Activated CD4-positive, alpha-beta T cell treated with anti-CD3 and anti-CD28 coated beads for 4 hours (primary cell): ENCODE data around the gene RNF19B.

ENCODE experiments used
- DNase-seq, 2 donors: peaks; one replicate each; pipeline ENCODE4 v3.0.0-alpha.2; 2020

RNF19B gene

DNA sequence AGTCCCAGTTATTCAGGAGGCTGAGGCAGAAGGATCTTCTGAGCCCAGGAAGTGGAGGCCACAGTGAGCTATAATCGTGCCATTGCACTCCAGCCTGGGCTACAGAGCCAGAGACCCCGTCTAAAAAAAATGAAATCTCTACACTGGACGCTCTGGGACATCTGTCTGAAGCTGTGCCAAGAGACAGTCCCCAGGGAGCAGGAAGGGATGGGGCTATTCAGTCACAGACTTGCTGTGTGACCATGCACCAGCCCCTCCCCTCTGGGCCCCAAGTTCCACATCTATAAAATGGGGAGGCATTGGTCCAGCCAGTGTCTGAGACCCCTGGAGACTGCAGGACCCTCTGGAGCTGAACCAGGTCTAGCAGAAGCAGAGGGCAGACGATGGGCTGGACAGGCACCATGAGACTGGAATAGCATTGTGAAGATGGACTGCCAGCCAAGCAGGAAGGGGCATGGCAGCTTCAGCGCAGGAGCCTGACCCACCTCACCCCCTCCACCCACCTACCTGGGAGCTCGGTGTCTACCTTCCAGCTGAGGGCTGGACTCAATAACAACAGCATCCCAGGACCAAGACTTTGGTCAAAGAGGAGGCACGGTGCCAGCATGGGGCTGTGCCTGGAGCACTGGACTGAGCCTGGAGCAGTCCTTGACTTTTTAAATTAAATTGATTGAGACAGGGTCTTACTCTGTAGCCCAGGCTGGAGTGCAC, 64.9 kb downstream of the RNF19B start:
- DNase-seq, result no peak

DNA sequence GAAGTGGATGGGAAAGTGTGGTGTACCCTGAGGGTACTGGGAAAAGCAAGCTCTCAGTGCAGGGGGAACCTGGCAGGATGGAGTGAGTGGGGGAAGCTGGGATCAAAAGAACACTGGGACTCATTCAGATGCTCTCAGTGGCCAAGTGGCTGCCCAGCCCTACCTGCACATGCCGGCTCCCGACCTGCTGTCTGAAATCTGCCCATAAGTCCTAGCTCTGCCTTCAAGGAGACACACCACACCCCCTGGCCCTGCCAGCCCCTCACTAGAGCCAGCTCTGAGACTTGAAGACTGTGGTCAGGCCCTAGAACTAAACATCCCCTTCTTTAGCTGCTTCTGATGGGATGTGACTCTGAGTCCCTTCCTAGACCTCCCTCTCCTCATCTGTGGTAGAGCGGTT, 65.7 kb downstream of the RNF19B start:
- DNase-seq, result no peak

DNA sequence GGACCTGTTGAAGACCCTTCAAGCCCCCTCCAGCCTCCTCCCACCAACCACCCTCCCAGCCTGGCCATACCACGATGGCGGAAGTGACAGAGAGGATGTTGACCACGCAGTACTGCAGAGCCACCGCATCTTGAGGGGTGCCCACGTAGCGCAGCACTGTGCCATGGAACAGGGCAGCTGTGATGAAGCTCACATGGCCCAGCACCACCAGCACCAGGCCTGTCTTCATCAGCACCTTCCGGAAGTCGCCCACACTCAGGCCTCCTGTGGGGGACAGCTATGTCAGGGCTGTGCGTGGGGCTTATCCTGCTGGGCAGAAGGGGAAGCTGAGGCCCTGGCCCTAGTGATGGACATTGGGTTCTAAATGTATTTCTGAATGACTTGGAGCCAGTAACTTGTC, 66.6 kb downstream of the RNF19B start:
- DNase-seq, result no peak

DNA sequence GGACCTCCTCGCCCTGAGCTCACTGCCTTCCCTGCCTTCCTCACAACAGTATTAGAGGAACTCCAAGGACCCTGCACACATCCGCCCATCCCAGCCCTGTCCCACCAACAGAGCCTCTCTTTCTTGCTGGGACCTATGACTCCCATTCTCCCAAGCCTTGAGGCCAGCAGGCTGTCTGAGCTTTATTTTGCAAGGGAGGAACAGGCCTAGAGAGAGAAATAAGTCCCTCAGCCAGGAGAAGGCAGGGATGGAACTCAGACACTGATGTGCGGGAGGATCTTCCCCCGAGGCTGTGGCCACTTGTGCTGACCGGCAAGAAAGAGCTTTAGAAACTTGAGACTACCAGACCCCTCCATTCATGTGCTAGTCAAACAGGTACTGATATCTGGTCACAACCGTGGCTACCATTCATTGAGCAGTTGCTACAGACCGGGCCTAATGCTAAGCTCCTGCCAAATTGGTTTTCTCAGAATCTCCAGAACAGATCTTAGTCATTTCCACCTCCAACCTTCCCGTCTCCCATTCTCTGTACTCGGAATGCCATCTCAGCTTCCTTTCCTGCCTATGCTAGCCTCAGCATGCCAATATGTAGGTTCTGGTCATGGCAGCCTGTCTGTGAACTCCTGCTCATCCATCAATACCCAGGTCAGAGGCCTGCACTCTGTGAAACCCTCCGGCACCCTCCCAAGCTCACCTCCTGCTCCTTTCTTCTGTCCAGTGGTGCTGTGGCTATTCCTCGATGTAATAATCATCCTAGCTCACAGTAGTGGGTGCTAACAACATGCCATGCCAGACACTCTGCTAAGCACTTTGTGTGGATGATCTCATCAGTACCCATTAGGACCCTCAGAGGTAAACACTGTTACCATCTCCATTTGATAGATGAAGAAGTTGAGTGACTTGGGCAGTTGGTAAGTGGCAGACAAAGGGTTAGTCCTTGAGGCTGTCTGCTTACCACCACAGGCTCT, 67.2 kb downstream of the RNF19B start:
- DNase-seq, result no peak

DNA sequence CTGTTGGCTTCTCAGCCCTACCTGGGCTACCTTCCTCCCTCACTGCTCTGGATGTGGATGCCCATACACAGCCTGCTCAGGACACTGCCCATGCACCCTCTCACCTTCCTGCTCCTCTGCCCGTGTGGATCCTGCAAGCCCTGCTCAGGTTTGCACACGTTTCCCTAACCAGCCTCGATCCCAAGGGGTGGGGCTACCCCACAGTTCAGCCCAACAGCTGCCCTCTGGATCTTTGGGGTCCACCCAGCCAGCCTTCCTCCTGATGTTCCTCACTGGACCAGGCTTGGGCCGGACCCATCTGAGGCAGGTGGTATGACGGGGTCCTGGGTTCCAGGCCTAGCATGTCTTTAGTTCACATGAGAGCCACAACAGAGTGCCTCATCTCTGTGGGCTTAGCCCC, 68.2 kb downstream of the RNF19B start:
- DNase-seq, result no peak

DNA sequence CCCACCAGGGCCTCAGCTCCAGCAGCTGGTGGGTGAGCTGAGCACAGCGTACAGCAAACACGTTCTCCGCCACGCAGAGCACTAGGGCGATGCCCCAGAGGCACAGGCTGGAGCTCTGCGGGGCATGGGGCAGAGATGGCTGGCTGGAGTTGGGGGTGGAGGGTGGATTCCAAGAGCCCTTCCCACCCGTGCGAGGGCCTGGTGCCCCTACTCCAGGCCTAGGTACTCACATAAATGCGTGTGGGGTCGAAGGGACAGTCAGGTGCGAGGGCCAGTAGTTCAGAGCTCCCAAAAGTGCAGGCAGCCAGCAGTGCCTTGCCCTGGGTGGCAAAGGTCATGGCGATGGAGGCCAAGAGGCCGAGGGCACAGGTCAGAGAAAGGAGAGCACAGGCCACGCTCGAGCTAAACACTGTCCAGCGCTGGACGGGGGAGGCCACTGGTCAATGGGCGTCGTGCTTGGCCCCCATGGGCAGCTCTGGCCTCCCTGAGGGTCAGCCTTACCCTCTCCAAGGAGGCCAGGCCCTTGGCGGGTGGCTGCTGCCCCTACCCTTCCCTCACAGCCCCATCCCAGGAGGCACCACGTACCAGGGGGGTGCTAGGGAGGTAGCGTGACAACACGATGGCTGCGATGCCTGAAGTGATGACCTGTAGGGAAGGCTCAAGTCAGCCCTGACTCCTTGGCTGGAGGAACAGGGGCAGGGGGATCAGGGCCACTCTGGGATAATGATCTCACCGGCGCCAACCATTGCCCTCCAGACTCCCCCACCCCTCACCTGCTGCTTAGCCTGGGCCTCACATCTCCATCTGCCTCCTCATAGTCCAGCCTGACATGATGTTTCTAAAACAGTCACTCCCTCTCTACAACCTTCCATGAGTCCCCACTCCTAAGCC, 69.0 kb downstream of the RNF19B start:
- no peak for DNase-seq

DNA sequence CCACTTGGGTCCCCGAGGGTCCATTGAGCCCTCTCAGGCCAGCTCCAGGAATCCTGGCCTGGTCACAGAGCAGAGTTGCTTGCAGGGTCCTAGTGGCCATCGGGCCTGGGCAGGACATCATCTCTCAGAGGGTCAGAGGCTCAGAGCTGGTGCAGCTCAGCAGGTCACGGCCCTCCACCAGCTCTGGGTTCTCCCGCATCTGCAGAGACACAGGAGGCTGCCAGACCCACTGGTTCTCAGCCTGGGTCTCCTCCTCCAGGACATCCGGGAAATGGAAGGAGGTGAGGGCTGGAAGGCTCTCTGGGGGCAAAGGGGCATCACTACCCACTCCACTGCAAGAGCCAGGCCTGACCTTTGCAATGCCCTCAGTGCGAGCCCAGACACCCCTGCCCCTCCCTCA, 69.9 kb downstream of the RNF19B start:
- DNase-seq, result no peak

DNA sequence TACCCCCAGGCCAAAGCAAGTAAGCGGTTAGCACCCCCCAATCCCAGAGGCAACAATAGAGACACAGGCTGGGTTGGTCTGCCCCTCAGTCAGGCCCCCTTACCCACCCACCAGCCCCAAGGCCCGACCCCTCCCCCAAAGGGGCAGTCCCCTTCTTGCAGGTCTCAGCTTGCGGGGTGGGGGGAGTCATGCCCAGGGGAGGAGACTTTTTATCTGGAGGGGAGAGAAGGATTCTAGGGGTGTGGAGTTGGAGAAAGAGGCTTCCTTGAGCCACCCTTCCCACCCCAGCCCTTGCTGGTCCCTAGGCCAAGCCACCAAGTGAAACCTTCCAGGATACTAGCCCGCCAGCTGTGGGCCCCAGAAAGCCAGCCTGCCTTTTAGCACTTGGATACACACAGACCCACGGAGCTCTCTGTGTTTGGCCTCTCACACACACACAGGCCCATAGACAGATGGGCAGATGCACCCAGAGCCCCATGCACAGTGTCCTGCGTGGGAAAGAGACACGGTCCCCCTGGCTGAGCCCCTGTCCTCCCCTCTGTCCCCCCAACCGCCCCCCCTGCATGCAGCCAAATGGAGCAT, 70.5 kb downstream of the RNF19B start:
- no peak for DNase-seq

DNA sequence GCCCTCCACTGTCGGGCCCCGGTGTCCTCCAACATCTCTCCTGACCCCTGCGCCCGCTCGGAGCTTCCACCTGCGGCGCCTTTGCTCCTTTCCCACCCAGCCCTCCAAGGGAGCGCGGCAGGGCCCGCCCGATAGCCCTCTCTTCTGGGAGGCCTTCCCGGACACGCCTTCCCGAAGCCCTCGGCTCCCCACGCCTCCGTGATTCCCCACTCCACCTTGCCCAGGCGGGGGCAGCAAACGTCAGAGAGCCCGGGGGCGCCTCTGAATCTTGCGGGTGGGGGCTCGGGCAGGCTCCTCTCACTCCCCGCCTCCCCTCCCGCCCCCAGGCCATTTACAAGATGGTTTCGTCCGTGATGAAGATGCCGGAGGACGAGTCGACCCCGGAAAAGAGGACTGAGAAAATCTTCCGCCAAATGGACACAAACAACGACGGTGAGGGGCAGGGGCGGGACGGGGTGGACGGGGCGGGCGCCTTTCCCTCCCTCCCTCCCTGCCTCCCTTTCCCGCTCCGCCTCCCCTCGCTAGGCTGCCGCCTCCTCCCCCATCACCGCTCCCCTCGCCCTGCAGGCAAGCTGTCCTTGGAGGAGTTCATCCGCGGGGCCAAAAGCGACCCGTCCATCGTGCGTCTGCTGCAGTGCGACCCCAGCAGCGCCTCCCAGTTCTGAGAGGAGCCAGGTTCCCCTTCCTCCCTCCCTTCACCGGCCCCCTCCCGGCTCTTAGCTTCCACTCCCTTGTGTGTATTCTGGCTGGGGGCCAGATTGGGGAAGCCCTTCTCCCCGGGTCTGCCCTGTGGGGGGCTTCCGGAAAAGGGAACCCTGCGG, 71.2 kb downstream of the RNF19B start:
- DNase-seq, result peak in 1 of 2 donors; percentile 20

DNA sequence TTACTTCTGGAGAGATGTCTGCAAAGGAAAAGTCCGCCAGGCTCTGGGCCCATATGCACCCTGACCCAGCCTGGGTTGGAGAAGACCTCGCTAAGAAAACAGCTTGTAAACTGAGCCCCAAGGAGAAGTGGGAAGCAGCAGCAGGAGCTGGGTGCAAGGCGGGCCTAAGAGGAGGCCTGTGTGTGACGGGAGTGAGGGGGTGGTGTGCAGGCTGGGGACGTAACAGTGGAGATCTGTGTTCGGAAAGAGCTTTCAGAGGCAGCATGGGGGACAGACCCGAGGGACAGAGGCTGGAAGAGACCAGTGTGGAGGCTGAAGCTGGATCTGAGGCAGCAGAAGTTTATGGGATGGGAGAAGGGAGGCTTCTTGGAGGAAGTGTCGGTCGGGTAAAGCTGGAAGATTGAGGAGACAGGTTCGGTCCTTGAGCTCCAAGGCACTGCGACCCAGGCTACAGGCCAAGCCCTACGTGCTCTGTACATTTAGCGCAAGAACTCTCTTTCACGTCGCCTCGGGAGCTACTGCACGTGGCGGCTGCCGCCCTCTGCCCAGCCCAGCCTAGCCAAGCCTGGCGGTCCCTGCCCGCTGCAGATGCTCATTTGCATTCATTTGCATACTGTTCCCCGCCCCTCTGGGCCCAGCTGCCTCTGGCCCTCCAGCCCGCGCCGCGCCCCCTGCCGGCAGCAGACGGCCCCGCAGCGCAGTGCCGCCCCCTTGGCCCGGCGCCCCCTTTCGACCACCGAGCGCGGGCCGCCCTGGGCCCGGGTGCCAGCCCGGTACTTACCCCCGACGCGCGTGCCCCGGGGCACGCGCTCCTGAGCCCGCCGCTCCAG, 72.0 kb downstream of the RNF19B start:
- DNase-seq, result no peak

DNA sequence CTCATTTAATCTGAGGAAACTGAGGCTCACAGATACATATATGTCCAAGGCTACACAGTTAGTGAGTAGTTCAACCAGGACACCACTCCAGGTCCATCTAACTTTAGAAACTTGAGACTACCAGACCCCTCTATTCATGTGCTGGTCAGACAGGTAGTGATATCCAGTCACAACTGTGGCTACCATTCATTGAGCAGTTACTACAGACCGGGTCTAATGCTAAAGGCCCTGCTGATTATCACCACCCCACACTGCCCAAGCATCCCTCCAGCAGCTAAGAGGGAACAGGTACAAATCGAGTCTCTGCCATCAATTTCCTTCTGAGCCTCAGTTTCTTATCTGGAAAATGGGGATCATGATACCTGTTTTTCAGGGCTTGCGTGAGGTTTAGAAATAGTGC, 73.0 kb downstream of the RNF19B start:
- no peak for DNase-seq

DNA sequence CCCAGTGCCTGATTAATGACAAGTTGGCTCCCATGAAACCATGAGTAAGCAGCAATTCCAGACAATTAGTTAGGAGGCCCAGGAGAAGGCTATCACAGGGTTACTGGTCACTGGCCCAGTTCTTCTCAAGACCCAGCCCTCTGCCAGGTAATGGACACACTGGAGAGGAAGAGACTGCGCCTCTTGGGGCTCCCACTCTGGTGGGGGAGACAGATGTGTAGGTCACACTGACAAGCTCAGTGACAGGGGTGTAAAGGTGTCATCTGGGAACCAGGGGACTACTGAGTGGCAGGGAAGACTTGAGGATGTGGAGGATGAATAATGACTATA, 73.4 kb downstream of the RNF19B start:
- DNase-seq, result no peak

DNA sequence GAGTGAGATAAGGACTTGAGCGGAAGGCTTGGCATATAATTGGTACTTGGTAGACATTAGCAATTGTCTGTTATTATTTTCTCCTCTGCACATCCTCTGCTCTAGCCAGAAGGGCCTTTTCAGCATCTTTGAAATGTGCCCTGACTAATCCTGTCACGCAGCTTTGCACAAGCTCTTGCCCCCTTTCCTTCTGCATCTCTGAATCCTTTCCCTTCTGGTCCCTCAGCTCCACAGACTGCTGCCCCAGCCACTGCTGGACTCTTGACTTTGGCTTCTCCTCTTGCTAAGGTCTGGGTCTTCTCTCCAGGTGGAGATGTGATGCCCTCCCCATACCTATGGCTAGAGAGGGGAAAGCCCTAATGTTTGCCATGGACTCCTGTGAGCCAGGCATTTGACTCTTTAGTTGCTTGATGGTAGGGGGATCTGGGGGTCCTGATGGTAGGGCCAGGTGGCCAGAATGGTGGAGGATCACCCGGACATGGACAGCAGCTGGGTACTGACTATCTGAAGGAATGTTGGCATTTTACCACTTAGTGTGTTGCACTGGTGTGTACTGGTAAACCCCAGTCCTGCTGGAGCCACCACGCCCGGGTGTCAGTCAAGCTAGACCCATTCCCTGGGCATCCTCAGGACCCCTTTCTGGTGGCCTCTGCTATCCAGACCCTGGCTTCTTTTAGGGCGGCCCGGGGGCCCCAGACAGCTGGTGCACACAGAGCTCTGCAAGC, 73.9 kb downstream of the RNF19B start:
- DNase-seq, result no peak

DNA sequence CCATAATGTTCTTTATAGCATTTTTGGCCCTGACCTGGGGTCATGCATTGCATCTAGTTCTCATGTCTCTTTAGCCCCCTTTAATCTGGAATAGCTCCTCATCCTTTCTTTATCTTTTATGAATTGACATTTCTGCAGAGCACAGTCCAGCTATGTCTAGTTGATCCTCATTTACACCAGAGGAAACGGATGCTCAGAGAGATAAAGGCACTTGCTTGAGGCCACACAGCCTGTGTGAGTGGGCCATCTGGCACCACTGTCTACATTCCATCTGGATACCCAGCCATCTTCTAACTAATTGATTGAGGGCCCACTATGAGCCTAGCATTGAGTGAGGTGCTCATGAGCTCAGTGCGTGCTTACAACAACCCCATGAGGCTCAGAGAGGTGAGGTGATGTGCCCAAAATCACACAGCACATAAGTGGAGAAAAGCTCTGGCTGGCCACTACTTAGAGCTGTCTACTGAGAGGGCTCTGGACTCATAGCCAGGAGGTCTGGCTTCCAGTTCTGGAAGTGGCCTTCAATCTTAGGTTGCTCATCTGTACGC, 74.8 kb downstream of the RNF19B start:
- DNase-seq, result no peak

DNA sequence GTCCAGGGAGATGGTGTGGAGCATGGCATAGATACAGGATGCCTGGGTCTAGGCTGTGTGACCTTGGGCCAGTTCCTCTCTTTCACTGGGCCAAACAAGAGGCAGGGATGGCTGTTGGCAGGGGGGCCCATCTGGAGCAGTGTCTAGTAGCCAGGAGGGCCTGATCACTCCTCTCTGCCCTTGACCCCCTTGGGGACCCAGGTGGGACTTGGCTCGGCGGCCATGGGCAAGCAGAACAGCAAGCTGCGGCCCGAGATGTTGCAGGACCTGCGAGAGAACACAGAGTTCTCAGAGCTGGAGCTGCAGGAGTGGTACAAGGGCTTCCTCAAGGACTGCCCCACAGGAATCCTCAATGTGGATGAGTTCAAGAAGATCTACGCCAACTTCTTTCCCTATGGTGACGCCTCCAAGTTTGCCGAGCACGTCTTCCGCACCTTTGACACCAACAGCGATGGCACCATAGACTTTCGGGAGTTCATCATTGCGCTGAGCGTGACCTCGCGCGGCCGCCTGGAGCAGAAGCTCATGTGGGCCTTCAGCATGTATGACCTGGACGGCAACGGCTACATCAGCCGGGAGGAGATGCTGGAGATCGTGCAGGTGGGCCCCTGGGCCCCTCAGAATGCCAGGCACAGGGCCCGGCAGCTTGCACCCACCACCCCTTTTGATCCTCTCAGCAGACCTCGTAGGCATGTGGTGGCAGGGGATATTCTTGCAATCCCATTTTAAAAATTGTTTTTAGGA, 75.8 kb downstream of the RNF19B start:
- no peak for DNase-seq

DNA sequence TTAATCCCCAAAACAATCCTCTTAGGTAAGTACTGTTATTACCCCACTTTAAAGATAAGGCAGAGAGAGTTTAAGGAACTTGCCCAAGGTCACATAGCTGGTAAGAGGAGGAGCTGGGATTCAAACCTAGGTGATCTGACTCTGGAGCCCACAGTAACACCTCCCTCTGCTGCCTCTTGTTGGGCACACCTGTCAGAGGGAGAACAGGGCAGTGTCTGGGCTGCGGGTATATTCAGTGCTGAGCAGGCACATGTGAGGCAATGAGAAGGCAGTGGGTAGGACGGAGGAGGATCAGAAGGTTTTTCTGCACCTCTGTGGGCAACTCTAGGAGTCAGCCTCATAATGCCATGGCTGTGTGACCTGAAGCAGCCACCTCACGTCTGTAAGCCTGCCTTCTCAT, 76.5 kb downstream of the RNF19B start:
- DNase-seq, result no peak

DNA sequence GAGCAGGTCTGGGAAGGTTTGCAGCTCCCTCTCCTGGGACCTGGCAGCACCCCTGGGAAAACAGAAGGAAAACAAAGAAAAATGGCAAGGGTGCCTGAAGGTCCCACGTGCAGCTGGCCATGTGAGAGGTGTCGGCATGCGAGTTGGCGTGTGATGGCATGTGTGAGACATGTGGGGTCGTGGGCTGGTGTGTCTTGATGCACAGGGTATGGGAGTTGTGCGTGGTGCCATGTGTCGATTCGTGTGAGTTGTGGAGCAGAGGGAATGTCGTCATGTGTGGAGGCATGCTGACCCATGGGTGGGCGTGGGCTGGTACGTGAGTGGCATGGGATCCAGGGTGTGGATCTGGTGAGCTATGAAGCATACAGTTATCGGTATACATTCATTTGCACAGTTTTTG, 77.0 kb downstream of the RNF19B start:
- DNase-seq, result no peak

DNA sequence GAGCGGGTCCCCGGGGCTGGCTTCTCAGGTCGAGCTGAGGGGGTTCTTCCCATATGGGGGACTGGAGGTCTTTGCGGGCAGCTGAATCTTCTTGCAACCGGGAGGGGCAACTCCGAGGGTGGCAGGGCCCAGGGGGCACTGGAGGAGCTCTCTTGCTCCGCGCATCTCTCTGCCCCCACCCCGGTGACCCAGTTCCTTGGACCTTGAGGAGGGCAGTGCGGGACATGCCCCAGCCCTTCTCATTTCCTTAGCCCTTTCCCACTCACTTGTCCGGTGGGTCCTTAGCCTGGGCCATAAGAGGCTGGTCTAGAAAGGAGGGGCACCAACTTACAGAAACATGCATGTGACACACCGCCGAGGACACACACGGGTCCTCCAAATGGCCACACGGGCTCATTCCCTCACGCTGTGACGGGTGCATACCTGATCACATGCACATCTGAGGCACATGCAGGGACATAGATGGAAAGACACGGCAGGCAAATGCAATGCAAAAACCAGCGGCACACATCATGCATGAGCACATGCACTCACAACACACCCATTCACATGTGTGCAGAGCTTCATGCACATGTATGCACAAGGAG, 77.7 kb downstream of the RNF19B start:
- no peak for DNase-seq
